Lower leg skin (tissue), 4 donors: ENCODE data around the gene FOS. TPM values are rescaled to one million over a fixed set of nuclear protein-coding genes. Genes with fewer than 3 reads are reported as not detected.
"Not testable (repeated sequence)": the region's sequence is repeated elsewhere in the genome, so short reads cannot be mapped to it uniquely, and the experiment has no call there.

Experiments
- DNase-seq, 2 donors: peaks; one replicate each; pipeline ENCODE4 v3.0.0-alpha.2; 2019; ENCODE audit warnings: low spot score in 2 of 2
- H3K4me3 ChIP-seq: fragments of 200-600 bp; sonication (generic); 2 replicates; pipeline ENCODE4 v1.5.1; 2017; ENCODE audit warnings: mild to moderate bottlenecking, low read depth; ENCODE audit not compliant: poor library complexity, severe bottlenecking
- CTCF ChIP-seq, 3 donors: fragments of 450-650 bp; IDR thresholded peaks; one replicate each; pipeline ENCODE4 v1.5.1; 2016; ENCODE audit warnings: antibody characterized with exemption in 3 of 3, mild to moderate bottlenecking in 3 of 3, moderate library complexity in 2 of 3
- POLR2A ChIP-seq, 2 donors: fragments of 450-650 bp; IDR thresholded peaks; one replicate each; pipeline ENCODE4 v1.6.1; 2016 to 2017; ENCODE audit warnings: antibody characterized with exemption in 2 of 2, mild to moderate bottlenecking in 1 of 2, moderate library complexity in 1 of 2
- WGBS, 2 donors: methylation state at CpG; one replicate each; pipeline ENCODE4 v1.1.5; 2018; 5-methylcytosine and 5-hydroxymethylcytosine counted together
- intact Hi-C: fragments of 100-400 bp; cut with DNase I; formaldehyde crosslinking; loops from one replicate; pipeline ENCODE4 v1.15.0; 2023; ENCODE audit warnings: low total_unique reads
- total RNA-seq, 4 donors: library from RNA; depleted of rRNA; stranded (reverse); fragments of >200 nt; gene quantifications; one replicate each; pipeline ENCODE4 v1.1.0, GENCODE V29; 2016

The FOS gene
- total RNA-seq, 4 donors from 2014 or later, result 154 to 448 (median 330) TPM

- peak; percentile 85 to 97 for DNase-seq
- intact Hi-C loops, result loop anchor here (5.0 kb wide), 2 partner anchors 184 to 254 kb away; no protein-coding TSS in a partner anchor
- TF ChIP-seq CTCF (IDR thresholded peaks at IDR 0.05) (peak in 1 of 3 donors; percentile 91), POLR2A (IDR thresholded peaks at IDR 0.05) (no peak)
- H3K4me3 ChIP-seq, result no peak overlapping the region
- WGBS, 2 donors, result 15 to 20% methylated on average over 12 of the region's 12 CpGs
These were observed 29.2 kb downstream of the FOS start for GRCh38 chr14:75307700-75308379.

GRCh38 chr14:75308991-75309390, 30.4 kb downstream of the FOS start:
- not testable (repeated sequence) for H3K4me3 ChIP-seq
- WGBS, 2 donors, result 91 to 94% methylated on average over 7 of the region's 7 CpGs
- intact Hi-C loops, result loop anchor here (5.0 kb wide), 2 partner anchors 183 to 253 kb away; no protein-coding TSS in a partner anchor
- DNase-seq, result peak in 1 of 2 donors; percentile 80

GRCh38 chr14:75309561-75309960, 30.9 kb downstream of the FOS start:
- intact Hi-C loops, result loop anchor here (5.0 kb wide), 2 partner anchors 183 to 253 kb away; no protein-coding TSS in a partner anchor
- DNase-seq, result peak in 1 of 2 donors; percentile 73
- 91% methylated on average over 14 of the region's 14 CpGs for WGBS, 2 donors
- H3K4me3 ChIP-seq, result not testable (repeated sequence)

- WGBS, 2 donors, result 9 to 15% methylated on average over 13 of the region's 13 CpGs
- no peak overlapping the region for H3K4me3 ChIP-seq
These were observed 31.9 kb downstream of the FOS start for GRCh38 chr14:75310295-75311111.

GRCh38 chr14:75311356-75311755, 32.7 kb downstream of the FOS start:
- intact Hi-C loops, result loop anchor here (5.0 kb wide), 1 partner anchor 171 kb away; no protein-coding TSS in a partner anchor
- WGBS, 2 donors, result 27 to 38% methylated on average over 4 of the region's 4 CpGs
- no peak for DNase-seq
- H3K4me3 ChIP-seq, result no peak overlapping the region
- TF ChIP-seq POLR2A (IDR thresholded peaks at IDR 0.05) (no peak), CTCF (IDR thresholded peaks at IDR 0.05) (no peak)

More at GRCh38 chr14:75310295-75311111, 31.9 kb downstream of the FOS start:
- intact Hi-C loops, result loop anchor here (5.0 kb wide), 1 partner anchor 172 kb away; no protein-coding TSS in a partner anchor
- no peak for TF ChIP-seq CTCF (IDR thresholded peaks at IDR 0.05)
- no peak for TF ChIP-seq POLR2A (IDR thresholded peaks at IDR 0.05)
- DNase-seq, result peak; percentile 64 to 97

GRCh38 chr14:75312341-75312740, 33.7 kb downstream of the FOS start:
- TF ChIP-seq CTCF (IDR thresholded peaks at IDR 0.05) (no peak), POLR2A (IDR thresholded peaks at IDR 0.05) (no peak)
- peak in 1 of 2 donors; percentile 40 for DNase-seq
- no peak overlapping the region for H3K4me3 ChIP-seq
- WGBS, 2 donors, result 74 to 83% methylated on average over 4 of the region's 4 CpGs
- intact Hi-C loops, result loop anchor here (5.0 kb wide), 1 partner anchor 170 kb away; no protein-coding TSS in a partner anchor
